GM12801 (cell line): ENCODE data around the gene UBXN10.

ENCODE experiments used
- TF ChIP-seq, protein P1 (sequence below): IDR thresholded peaks from one replicate; pipeline ENCODE4 v1.5.1; 2011; ENCODE audit warnings: control low read depth; ENCODE audit not compliant: insufficient read length; ENCODE audit errors: extremely low read depth

The UBXN10 gene

GRCh38 chr1:20184481-20184900 is 1.4 kb upstream of the UBXN10 start:
- TF ChIP-seq, protein P1, sequence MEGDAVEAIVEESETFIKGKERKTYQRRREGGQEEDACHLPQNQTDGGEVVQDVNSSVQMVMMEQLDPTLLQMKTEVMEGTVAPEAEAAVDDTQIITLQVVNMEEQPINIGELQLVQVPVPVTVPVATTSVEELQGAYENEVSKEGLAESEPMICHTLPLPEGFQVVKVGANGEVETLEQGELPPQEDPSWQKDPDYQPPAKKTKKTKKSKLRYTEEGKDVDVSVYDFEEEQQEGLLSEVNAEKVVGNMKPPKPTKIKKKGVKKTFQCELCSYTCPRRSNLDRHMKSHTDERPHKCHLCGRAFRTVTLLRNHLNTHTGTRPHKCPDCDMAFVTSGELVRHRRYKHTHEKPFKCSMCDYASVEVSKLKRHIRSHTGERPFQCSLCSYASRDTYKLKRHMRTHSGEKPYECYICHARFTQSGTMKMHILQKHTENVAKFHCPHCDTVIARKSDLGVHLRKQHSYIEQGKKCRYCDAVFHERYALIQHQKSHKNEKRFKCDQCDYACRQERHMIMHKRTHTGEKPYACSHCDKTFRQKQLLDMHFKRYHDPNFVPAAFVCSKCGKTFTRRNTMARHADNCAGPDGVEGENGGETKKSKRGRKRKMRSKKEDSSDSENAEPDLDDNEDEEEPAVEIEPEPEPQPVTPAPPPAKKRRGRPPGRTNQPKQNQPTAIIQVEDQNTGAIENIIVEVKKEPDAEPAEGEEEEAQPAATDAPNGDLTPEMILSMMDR, result no peak

DNA sequence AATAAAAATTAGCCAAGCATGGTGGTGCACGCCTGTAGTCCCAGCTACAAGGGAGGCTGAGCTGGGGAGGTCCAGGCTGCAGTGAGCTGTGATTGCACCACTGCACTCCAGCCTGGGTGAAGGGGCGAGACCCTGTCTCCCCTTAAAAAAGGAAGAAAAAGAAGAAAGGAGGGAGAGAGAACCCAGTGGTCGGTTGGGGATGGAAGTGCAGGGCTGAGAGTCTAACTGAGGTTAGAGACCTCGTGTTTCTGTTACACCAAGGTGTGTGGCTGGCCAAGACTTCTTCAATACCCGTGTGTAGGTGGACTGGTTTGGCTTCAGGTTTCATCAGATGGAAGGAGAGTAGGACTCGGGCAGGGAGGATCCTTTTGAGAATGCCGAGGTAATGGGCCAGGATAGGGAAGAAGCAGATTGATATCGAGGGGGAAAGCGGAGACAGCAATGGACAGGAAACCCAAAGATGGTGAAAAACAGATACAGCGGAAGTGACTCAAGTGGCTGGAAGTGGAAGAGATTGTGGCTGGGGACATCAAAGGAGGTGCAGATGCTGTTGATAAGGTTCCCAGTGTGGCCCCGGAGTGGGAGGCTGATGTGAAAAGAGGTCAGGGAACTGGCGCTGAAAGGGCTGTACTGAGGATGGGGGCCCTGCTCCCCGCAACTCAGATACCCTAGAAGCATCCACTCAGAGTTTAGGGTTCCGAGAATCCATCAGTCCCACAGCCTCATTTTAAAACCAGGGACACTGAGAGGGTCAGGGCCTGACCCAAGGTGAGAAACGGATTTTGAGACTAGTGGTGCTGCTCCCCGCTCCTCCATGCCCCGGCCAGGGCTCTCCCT is 681 bp upstream of the UBXN10 start:
- TF ChIP-seq, protein P1, result no peak

- TF ChIP-seq, protein P1, result no peak
Measured at GRCh38 chr1:20187103-20187812, 1.4 kb downstream of the UBXN10 start.

DNA sequence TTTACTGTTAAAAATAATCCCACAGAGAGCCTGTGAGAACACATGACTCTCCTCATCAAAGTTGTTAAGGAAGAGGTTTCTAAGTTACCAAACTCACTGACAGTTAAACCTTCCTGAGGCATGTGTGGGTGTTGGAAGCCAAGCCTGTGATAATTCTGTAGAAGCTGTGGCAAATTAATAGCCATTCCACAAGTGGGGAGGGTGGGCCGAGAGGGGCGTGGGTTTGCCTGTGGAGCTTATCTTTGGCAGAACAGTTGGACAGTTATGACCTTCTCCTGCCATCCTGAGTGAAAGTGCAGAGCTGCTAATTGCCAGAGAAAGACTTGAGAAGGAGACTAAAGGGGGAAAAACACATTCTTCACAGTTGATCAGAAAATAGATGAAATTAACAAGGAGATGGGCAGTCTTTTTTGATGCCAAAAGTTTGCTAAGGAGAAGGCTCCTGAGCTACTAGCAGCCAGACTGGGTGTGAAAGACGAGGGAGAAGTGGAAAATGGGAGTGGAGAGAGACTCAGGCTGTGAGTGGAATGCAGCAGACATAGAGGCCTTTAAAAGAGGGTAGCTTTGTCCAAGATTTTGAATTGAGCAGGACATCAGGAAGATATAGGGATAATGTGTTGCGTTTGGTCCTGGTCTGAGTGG is 2.0 kb downstream of the UBXN10 start:
- TF ChIP-seq, protein P1, result no peak

DNA sequence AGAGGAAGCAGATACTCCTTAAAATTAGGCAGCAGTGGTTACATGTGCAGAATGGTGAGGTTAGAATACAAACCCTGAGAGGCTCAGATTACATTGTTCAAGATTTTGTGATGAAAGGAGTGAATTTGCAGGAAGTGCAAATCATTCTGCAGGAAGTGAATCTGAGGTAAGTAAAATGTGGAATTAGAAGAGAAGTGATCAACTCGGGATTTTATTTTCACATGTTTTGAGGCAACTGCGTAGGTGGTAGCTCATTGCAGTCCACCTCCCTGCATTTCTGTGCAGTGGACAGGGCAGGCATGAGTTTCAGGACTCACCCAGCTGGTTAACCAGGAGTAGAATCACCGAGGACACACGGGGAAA is 2.5 kb downstream of the UBXN10 start:
- TF ChIP-seq, protein P1, result no peak

DNA sequence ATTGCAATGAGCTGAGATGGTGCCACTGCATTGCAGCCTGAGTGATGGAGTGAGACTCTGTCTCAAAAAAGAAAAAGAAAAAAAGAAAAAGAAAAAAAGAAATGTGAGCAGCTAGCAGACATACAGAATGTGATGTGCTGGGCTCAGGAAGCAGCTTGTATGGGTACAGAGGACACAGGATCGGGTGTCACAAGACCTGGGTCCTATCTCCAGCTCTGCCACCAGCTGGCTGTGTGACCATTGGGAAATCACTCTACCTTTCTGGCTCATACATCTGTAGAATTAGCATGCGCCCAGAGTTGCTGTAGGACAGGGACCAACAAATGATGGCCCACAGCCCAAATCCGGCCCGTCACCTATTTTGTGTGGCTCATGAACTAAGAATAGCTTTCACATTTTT is 3.8 kb downstream of the UBXN10 start:
- TF ChIP-seq, protein P1, result no peak

GRCh38 chr1:20190256-20191160 is 4.6 kb downstream of the UBXN10 start:
- TF ChIP-seq, protein P1, result no peak
